ENCODE data around the gene C1QL4.
A peak's percentile ranks its signal among the peaks of the same experiment; 100 is the strongest.
"Not testable (repeated sequence)": the region's sequence is repeated elsewhere in the genome, so short reads cannot be mapped to it uniquely, and the experiment has no call there.

The C1QL4 gene

GRCh38 chr12:49301760-49302159 lies 35.2 kb downstream of the C1QL4 start:
- DNase-seq (ENCODE audit: low spot score) = no peak

GRCh38 chr12:49298160-49298559 lies 38.8 kb downstream of the C1QL4 start:
- DNase-seq (ENCODE audit: low spot score) = no peak

- no peak for DNase-seq (ENCODE audit: low spot score)
Measured at GRCh38 chr12:49297695-49298060, 39.3 kb downstream of the C1QL4 start.

- peak; percentile 58 for DNase-seq (ENCODE audit: low spot score)
Measured at GRCh38 chr12:49296836-49297694, 39.9 kb downstream of the C1QL4 start.

GRCh38 chr12:49296034-49296835 lies 40.8 kb downstream of the C1QL4 start:
- peak; percentile 91 for DNase-seq (ENCODE audit: low spot score)

- no peak for DNase-seq (ENCODE audit: low spot score)
Measured at GRCh38 chr12:49295082-49295936, 41.7 kb downstream of the C1QL4 start, which contains the start of gene PRPH. Gene PRPH (plus strand): TSS chr12:49295147. CDS start chr12:49295201, 54 bp downstream.

- DNase-seq (ENCODE audit: low spot score) = no peak
Measured at GRCh38 chr12:49294804-49295081, 42.2 kb downstream of the C1QL4 start.

GRCh38 chr12:49294086-49294803 lies 42.7 kb downstream of the C1QL4 start:
- no peak for DNase-seq (ENCODE audit: low spot score)

- no peak for DNase-seq (ENCODE audit: low spot score)
Measured at GRCh38 chr12:49293056-49293956, 43.7 kb downstream of the C1QL4 start.

- no peak for DNase-seq (ENCODE audit: low spot score)
Measured at GRCh38 chr12:49292729-49293055, 44.3 kb downstream of the C1QL4 start.

GRCh38 chr12:49288922-49289555 lies 47.9 kb downstream of the C1QL4 start:
- DNase-seq (ENCODE audit: low spot score) = no peak

GRCh38 chr12:49288412-49288853 lies 48.6 kb downstream of the C1QL4 start:
- peak; percentile 77 for DNase-seq (ENCODE audit: low spot score)

- no peak for DNase-seq (ENCODE audit: low spot score)
Measured at GRCh38 chr12:49287876-49288275, 49.1 kb downstream of the C1QL4 start.

- DNase-seq (ENCODE audit: low spot score) = no peak
Measured at GRCh38 chr12:49284672-49285071, 52.3 kb downstream of the C1QL4 start.

- no peak for DNase-seq (ENCODE audit: low spot score)
Measured at GRCh38 chr12:49283541-49284429, 53.2 kb downstream of the C1QL4 start.

- not testable (repeated sequence) for DNase-seq (ENCODE audit: low spot score)
Measured at GRCh38 chr12:49282740-49283375, 54.1 kb downstream of the C1QL4 start.
